SU-DHL-6 (cell line): ENCODE measurements around the gene MMP24.

Experiments
- H2AFZ ChIP-seq: fragments of 200-600 bp; sonication (generic); 2 replicates; pipeline ENCODE4 v1.6.1; 2014; ENCODE audit warnings: low read depth, mild to moderate bottlenecking, moderate library complexity, mixed read lengths, antibody characterized with exemption, low read length; ENCODE audit not compliant: severe bottlenecking
- H3F3A ChIP-seq: fragments of 200-600 bp; shearing (Covaris generic); 2 replicates; pipeline ENCODE4 v1.6.0; 2016; ENCODE audit warnings: antibody characterized with exemption, mild to moderate bottlenecking; ENCODE audit not compliant: insufficient read depth
- H3K27ac ChIP-seq: fragments of 200-600 bp; sonication (generic); 2 replicates; pipeline ENCODE4 v1.5.1; 2016; ENCODE audit warnings: low read depth, mild to moderate bottlenecking, low read length, moderate library complexity, mixed read lengths
- H3K27me3 ChIP-seq: fragments of 200-600 bp; sonication (generic), shearing (Covaris generic); 2 replicates; pipeline ENCODE4 v1.6.0; 2014; ENCODE audit warnings: mild to moderate bottlenecking, low read length
- H3K36me3 ChIP-seq: fragments of 200-600 bp; sonication (generic); 2 replicates; pipeline ENCODE4 v1.6.1; 2014; ENCODE audit warnings: mild to moderate bottlenecking, low read length, mixed read lengths
- H3K4me2 ChIP-seq: fragments of 300-600, 200-600 bp; shearing (Covaris generic), sonication (generic); 2 replicates; pipeline ENCODE4 v1.6.0; 2014; ENCODE audit warnings: low read length, low read depth, mild to moderate bottlenecking; ENCODE audit not compliant: poor library complexity, severe bottlenecking
- H3K4me3 ChIP-seq: fragments of 200-600 bp; sonication (generic); 2 replicates; pipeline ENCODE4 v1.5.1; 2014; ENCODE audit warnings: antibody characterized with exemption, low read length, mild to moderate bottlenecking, mixed read lengths; ENCODE audit not compliant: insufficient read depth, poor library complexity, severe bottlenecking
- H3K79me2 ChIP-seq: fragments of 200-600 bp; sonication (generic); 2 replicates; pipeline ENCODE4 v1.6.1; 2014; ENCODE audit warnings: mild to moderate bottlenecking, low read length, moderate library complexity; ENCODE audit not compliant: insufficient read depth
- H3K9ac ChIP-seq: fragments of 200-600 bp; sonication (generic); 2 replicates; pipeline ENCODE4 v1.7.0; 2014; ENCODE audit warnings: mild to moderate bottlenecking, low read length
- H3K9me2 ChIP-seq: fragments of 200-600 bp; sonication (generic); replicated peaks from 2 replicates; pipeline ENCODE4 v1.6.1; 2014; ENCODE audit warnings: low read length; ENCODE audit not compliant: insufficient read depth
- H3K9me3 ChIP-seq: fragments of 200-600 bp; sonication (generic); 2 replicates; pipeline ENCODE4 v1.6.1; 2014; ENCODE audit warnings: low read length, mixed read lengths; ENCODE audit not compliant: insufficient read depth
- H4K20me1 ChIP-seq: fragments of 200-600 bp; sonication (generic); 2 replicates; pipeline ENCODE4 v1.6.1; 2014; ENCODE audit warnings: low read depth, mild to moderate bottlenecking, antibody characterized with exemption, low read length, moderate library complexity, mixed read lengths
- CTCF ChIP-seq: fragments of 200-600 bp; sonication (generic); IDR thresholded peaks from one replicate; pipeline ENCODE4 v1.5.1; 2017; ENCODE audit warnings: antibody characterized with exemption, mild to moderate bottlenecking, low read length, moderate library complexity; ENCODE audit not compliant: insufficient read depth, poor library complexity, severe bottlenecking
- EZH2phosphoT487 ChIP-seq: fragments of 200-600 bp; sonication (generic), shearing (Covaris generic); conservative IDR thresholded peaks from 2 replicates; pipeline ENCODE4 v1.6.1; 2018; ENCODE audit warnings: mild to moderate bottlenecking, antibody characterized with exemption, low read length, moderate library complexity, mixed read lengths

The MMP24 gene

GRCh38 chr20:35271904-35272303, 45.4 kb downstream of the MMP24 start:
- Histone ChIP-seq H3K9ac (no peak overlapping the region), H3K4me2 (no peak overlapping the region), H3K27ac (no peak overlapping the region), H3K4me3 (no peak overlapping the region), H3K27me3 (no peaks in the 10 kb centered on the region), H4K20me1 (no peaks in the 10 kb centered on the region), H2AFZ (no peak overlapping the region), H3K79me2 (peaks cover 6% of the 10 kb centered on the region; the same call in 1 of the 2 replicates), H3K9me3 (no peaks in the 10 kb centered on the region), H3K36me3 (no peaks in the 10 kb centered on the region), H3K9me2 (no peaks in the 10 kb centered on the region), H3F3A (no peaks in the 10 kb centered on the region)
- TF ChIP-seq CTCF, result no peak
- no peak for TF ChIP-seq EZH2phosphoT487

GRCh38 chr20:35273449-35274171, 47.1 kb downstream of the MMP24 start:
- H3F3A ChIP-seq, result peaks cover 5% of the 10 kb centered on the region
- TF ChIP-seq CTCF, result no peak
- no peak for TF ChIP-seq EZH2phosphoT487
- H3K4me3 ChIP-seq, result no peak overlapping the region
- H3K36me3 ChIP-seq, result no peaks in the 10 kb centered on the region
- no peak overlapping the region for H3K27ac ChIP-seq
- no peak overlapping the region for H3K4me2 ChIP-seq
- H2AFZ ChIP-seq, result no peak overlapping the region
- no peak overlapping the region for H3K9ac ChIP-seq
- peaks cover 9% of the 10 kb centered on the region; the same call in 1 of the 2 replicates for H3K79me2 ChIP-seq
- H3K9me3 ChIP-seq, result no peaks in the 10 kb centered on the region
- H4K20me1 ChIP-seq, result no peaks in the 10 kb centered on the region
- no peaks in the 10 kb centered on the region for H3K27me3 ChIP-seq
- H3K9me2 ChIP-seq, result no peaks in the 10 kb centered on the region

- H3K27me3 ChIP-seq, result no peaks in the 10 kb centered on the region
- H2AFZ ChIP-seq, result no peak overlapping the region
- H3K27ac ChIP-seq, result no peak overlapping the region
- H3K9me2 ChIP-seq, result no peaks in the 10 kb centered on the region
- no peaks in the 10 kb centered on the region for H4K20me1 ChIP-seq
- H3K9ac ChIP-seq, result no peak overlapping the region
- TF ChIP-seq EZH2phosphoT487 (no peak), CTCF (no peak)
- H3F3A ChIP-seq, result peaks cover 13% of the 10 kb centered on the region
- no peak overlapping the region for H3K4me2 ChIP-seq
- H3K9me3 ChIP-seq, result no peaks in the 10 kb centered on the region
- H3K4me3 ChIP-seq, result no peak overlapping the region
- no peaks in the 10 kb centered on the region for H3K36me3 ChIP-seq
- peaks cover 9% of the 10 kb centered on the region; the same call in 1 of the 2 replicates for H3K79me2 ChIP-seq
These were observed 47.9 kb downstream of the MMP24 start for GRCh38 chr20:35274172-35275092.
